T-helper 1 cell (primary cell): ENCODE measurements around the gene COX19.
"Not testable (repeated sequence)": the region's sequence is repeated elsewhere in the genome, so short reads cannot be mapped to it uniquely, and the experiment has no call there.

Experiments used
- DNase-seq, 5 donors: peaks; one replicate each; pipeline ENCODE4 v3.0.0-alpha.2; 2012 to 2020

The COX19 gene

GRCh38 chr7:959271-959670, 16.1 kb downstream of the COX19 start:
- no peak for DNase-seq

GRCh38 chr7:958221-959200, 16.8 kb downstream of the COX19 start:
- no peak for DNase-seq

- no peak for DNase-seq
Measured at GRCh38 chr7:957418-958220, 17.7 kb downstream of the COX19 start.

- no peak for DNase-seq
Measured at GRCh38 chr7:956031-956430, 19.3 kb downstream of the COX19 start.

GRCh38 chr7:954330-955238, 20.8 kb downstream of the COX19 start, which contains the start of gene ADAP1:
Gene ADAP1 (minus strand): TSS chr7:954680. CDS start chr7:954477, 203 bp downstream.
- DNase-seq: peak in 1 of 5 donors; percentile 59

GRCh38 chr7:953547-954327, 21.6 kb downstream of the COX19 start:
- no peak for DNase-seq

- no peak for DNase-seq
Measured at GRCh38 chr7:952548-953441, 22.6 kb downstream of the COX19 start.

GRCh38 chr7:951881-952547, 23.3 kb downstream of the COX19 start:
- DNase-seq: no peak

GRCh38 chr7:949021-949934, 26.1 kb downstream of the COX19 start:
- no peak for DNase-seq

GRCh38 chr7:947391-948210, 27.7 kb downstream of the COX19 start:
- DNase-seq: no peak

- no peak for DNase-seq
Measured at GRCh38 chr7:946256-946996, 28.9 kb downstream of the COX19 start.

GRCh38 chr7:945556-946255, 29.6 kb downstream of the COX19 start:
- DNase-seq: peak in 1 of 5 donors; percentile 12

GRCh38 chr7:945147-945555, 30.2 kb downstream of the COX19 start:
- DNase-seq: no peak

- no peak for DNase-seq
Measured at GRCh38 chr7:944744-945143, 30.6 kb downstream of the COX19 start.

GRCh38 chr7:943793-944192, 31.6 kb downstream of the COX19 start:
- not testable (repeated sequence) for DNase-seq
